ENCODE measurements around the gene MBOAT7. TPM values are rescaled to one million over a fixed set of nuclear protein-coding genes. Genes with fewer than 3 reads are reported as not detected.
"Not testable (repeated sequence)": the region's sequence is repeated elsewhere in the genome, so short reads cannot be mapped to it uniquely, and the experiment has no call there.

Gene MBOAT7
- total RNA-seq, 1 donor from 2014 or later = 99.1 TPM

GRCh38 chr19:54208784-54209057, 19.3 kb upstream of the MBOAT7 start:
- no peaks in the 10 kb centered on the region for H3K27me3 Mint-ChIP-seq

GRCh38 chr19:54207983-54208783, 18.8 kb upstream of the MBOAT7 start:
- Mint-ChIP-seq H3K9me3 (ENCODE audit: low read depth) (no peaks in the 10 kb centered on the region), H3K27me3 (no peaks in the 10 kb centered on the region), H3K4me3 (ENCODE audit: low read depth) (peak overlapping the region; percentile 19), H3K36me3 (ENCODE audit: insufficient read depth) (peaks cover 30% of the 10 kb centered on the region), H3K27ac (peak overlapping the region; percentile 93), H3K4me1 (ENCODE audit: low read depth) (peaks cover 47% of the 10 kb centered on the region)
- DNase-seq (ENCODE audit: low spot score, unreplicated experiment) = no peak
- no peak for TF ChIP-seq CTCF (IDR thresholded peaks at IDR 0.05; ENCODE audit: unreplicated experiment)

More at GRCh38 chr19:54208784-54209057, 19.3 kb upstream of the MBOAT7 start:
- H3K9me3 Mint-ChIP-seq (ENCODE audit: low read depth) = no peaks in the 10 kb centered on the region
- peak overlapping the region; percentile 93 for H3K27ac Mint-ChIP-seq
- TF ChIP-seq CTCF (IDR thresholded peaks at IDR 0.05; ENCODE audit: unreplicated experiment) = no peak
- DNase-seq (ENCODE audit: low spot score, unreplicated experiment) = no peak
- peaks cover 44% of the 10 kb centered on the region for H3K4me1 Mint-ChIP-seq (ENCODE audit: low read depth)
- H3K4me3 Mint-ChIP-seq (ENCODE audit: low read depth) = peak overlapping the region; percentile 19
- H3K36me3 Mint-ChIP-seq (ENCODE audit: insufficient read depth) = peaks cover 27% of the 10 kb centered on the region

- peaks cover 32% of the 10 kb centered on the region for H3K36me3 Mint-ChIP-seq (ENCODE audit: insufficient read depth)
- peaks cover 52% of the 10 kb centered on the region for H3K4me1 Mint-ChIP-seq (ENCODE audit: low read depth)
- no peak overlapping the region for H3K4me3 Mint-ChIP-seq (ENCODE audit: low read depth)
- H3K9me3 Mint-ChIP-seq (ENCODE audit: low read depth) = no peaks in the 10 kb centered on the region
- peak overlapping the region; percentile 79 for H3K27ac Mint-ChIP-seq
- H3K27me3 Mint-ChIP-seq = no peaks in the 10 kb centered on the region
- no peak for DNase-seq (ENCODE audit: low spot score, unreplicated experiment)
- no peak for TF ChIP-seq CTCF (IDR thresholded peaks at IDR 0.05; ENCODE audit: unreplicated experiment)
Observed at GRCh38 chr19:54207676-54207982, 18.2 kb upstream of the MBOAT7 start.

- H3K36me3 Mint-ChIP-seq (ENCODE audit: insufficient read depth) = peaks cover 35% of the 10 kb centered on the region
- DNase-seq (ENCODE audit: low spot score, unreplicated experiment); H3K27me3 Mint-ChIP-seq; H3K4me3 Mint-ChIP-seq (ENCODE audit: low read depth); H3K9me3 Mint-ChIP-seq (ENCODE audit: low read depth); H3K27ac Mint-ChIP-seq: not testable (repeated sequence)
- H3K4me1 Mint-ChIP-seq (ENCODE audit: low read depth) = peaks cover 57% of the 10 kb centered on the region
Observed at GRCh38 chr19:54207193-54207592, 17.8 kb upstream of the MBOAT7 start.

GRCh38 chr19:54206831-54207177, 17.4 kb upstream of the MBOAT7 start:
- no peak for TF ChIP-seq CTCF (IDR thresholded peaks at IDR 0.05; ENCODE audit: unreplicated experiment)
- no peak overlapping the region for H3K4me3 Mint-ChIP-seq (ENCODE audit: low read depth)
- no peak for DNase-seq (ENCODE audit: low spot score, unreplicated experiment)
- H3K27ac Mint-ChIP-seq = no peak overlapping the region
- no peaks in the 10 kb centered on the region for H3K9me3 Mint-ChIP-seq (ENCODE audit: low read depth)
- H3K36me3 Mint-ChIP-seq (ENCODE audit: insufficient read depth) = peaks cover 35% of the 10 kb centered on the region
- no peaks in the 10 kb centered on the region for H3K27me3 Mint-ChIP-seq
- peaks cover 60% of the 10 kb centered on the region for H3K4me1 Mint-ChIP-seq (ENCODE audit: low read depth)
